Activated T-cell treated with anti-CD3 and anti-CD28 coated beads, Interleukin-2, amount 50 U/mL, for 24 hours (primary cell): ENCODE results near the gene ST3GAL5.

Experiments used
- DNase-seq: peaks from one replicate; pipeline ENCODE4 v3.0.0-alpha.2; 2020
- H3K27ac Mint-ChIP-seq: 2 replicates; pipeline ENCODE4 v1.8.0; 2020; ENCODE audit warnings: mild to moderate bottlenecking, mixed read lengths
- H3K27me3 Mint-ChIP-seq: 2 replicates; pipeline ENCODE4 v1.8.0; 2020; ENCODE audit warnings: mixed read lengths
- H3K36me3 Mint-ChIP-seq: 2 replicates; pipeline ENCODE4 v1.8.0; 2020; ENCODE audit warnings: low read depth, mixed read lengths
- H3K4me1 Mint-ChIP-seq: 2 replicates; pipeline ENCODE4 v1.8.0; 2020; ENCODE audit warnings: low read depth, mixed read lengths
- H3K4me3 Mint-ChIP-seq: 2 replicates; pipeline ENCODE4 v1.8.0; 2020; ENCODE audit warnings: mild to moderate bottlenecking, moderate library complexity, mixed read lengths
- H3K9me3 Mint-ChIP-seq: 2 replicates; pipeline ENCODE4 v1.8.0; 2020; ENCODE audit warnings: mixed read lengths

ST3GAL5 gene

GRCh38 chr2:85868822-85869221 lies 20.0 kb downstream of the ST3GAL5 start:
- H3K27ac Mint-ChIP-seq, result no peak overlapping the region
- H3K36me3 Mint-ChIP-seq, result peaks cover 3% of the 10 kb centered on the region
- H3K9me3 Mint-ChIP-seq, result peaks cover 2% of the 10 kb centered on the region
- no peak for DNase-seq
- H3K4me1 Mint-ChIP-seq, result peaks cover 63% of the 10 kb centered on the region
- no peaks in the 10 kb centered on the region for H3K27me3 Mint-ChIP-seq
- no peak overlapping the region for H3K4me3 Mint-ChIP-seq

- H3K4me1 Mint-ChIP-seq, result peaks cover 61% of the 10 kb centered on the region
- no peak overlapping the region for H3K4me3 Mint-ChIP-seq
- DNase-seq, result no peak
- H3K27me3 Mint-ChIP-seq, result no peaks in the 10 kb centered on the region
- peaks cover 8% of the 10 kb centered on the region for H3K36me3 Mint-ChIP-seq
- H3K9me3 Mint-ChIP-seq, result peaks cover 2% of the 10 kb centered on the region
- no peak overlapping the region for H3K27ac Mint-ChIP-seq
Observed at GRCh38 chr2:85867556-85868292, 21.1 kb downstream of the ST3GAL5 start.

- Mint-ChIP-seq H3K27me3 (no peaks in the 10 kb centered on the region), H3K4me1 (peaks cover 65% of the 10 kb centered on the region), H3K27ac (no peak overlapping the region), H3K36me3 (peaks cover 11% of the 10 kb centered on the region), H3K4me3 (no peak overlapping the region), H3K9me3 (peaks cover 2% of the 10 kb centered on the region)
- DNase-seq, result no peak
Observed at GRCh38 chr2:85867121-85867520, 21.7 kb downstream of the ST3GAL5 start.

GRCh38 chr2:85866165-85866659 lies 22.6 kb downstream of the ST3GAL5 start:
- DNase-seq, result no peak
- H3K27ac Mint-ChIP-seq, result peak overlapping the region; percentile 83
- H3K4me3 Mint-ChIP-seq, result no peak overlapping the region
- peaks cover 2% of the 10 kb centered on the region for H3K9me3 Mint-ChIP-seq
- peaks cover 11% of the 10 kb centered on the region for H3K36me3 Mint-ChIP-seq
- peaks cover 66% of the 10 kb centered on the region for H3K4me1 Mint-ChIP-seq
- no peaks in the 10 kb centered on the region for H3K27me3 Mint-ChIP-seq

GRCh38 chr2:85865539-85866164 lies 23.1 kb downstream of the ST3GAL5 start:
- Mint-ChIP-seq H3K36me3 (peaks cover 15% of the 10 kb centered on the region), H3K9me3 (peaks cover 2% of the 10 kb centered on the region), H3K27ac (peak overlapping the region; percentile 83), H3K4me3 (peak overlapping the region; percentile 23), H3K4me1 (peaks cover 72% of the 10 kb centered on the region), H3K27me3 (no peaks in the 10 kb centered on the region)
- no peak for DNase-seq

- H3K36me3 Mint-ChIP-seq, result peaks cover 24% of the 10 kb centered on the region
- peaks cover 2% of the 10 kb centered on the region for H3K9me3 Mint-ChIP-seq
- H3K27ac Mint-ChIP-seq, result no peak overlapping the region
- DNase-seq, result no peak
- H3K4me3 Mint-ChIP-seq, result no peak overlapping the region
- no peaks in the 10 kb centered on the region for H3K27me3 Mint-ChIP-seq
- H3K4me1 Mint-ChIP-seq, result peaks cover 74% of the 10 kb centered on the region
Observed at GRCh38 chr2:85864654-85865053, 24.1 kb downstream of the ST3GAL5 start.

- Mint-ChIP-seq H3K27ac (no peak overlapping the region), H3K4me1 (peaks cover 70% of the 10 kb centered on the region), H3K36me3 (peaks cover 38% of the 10 kb centered on the region), H3K9me3 (no peaks in the 10 kb centered on the region), H3K27me3 (no peaks in the 10 kb centered on the region), H3K4me3 (no peak overlapping the region)
- no peak for DNase-seq
Observed at GRCh38 chr2:85862426-85862825, 26.4 kb downstream of the ST3GAL5 start.

GRCh38 chr2:85861650-85862049 lies 27.1 kb downstream of the ST3GAL5 start:
- Mint-ChIP-seq H3K36me3 (peaks cover 39% of the 10 kb centered on the region), H3K4me1 (peaks cover 63% of the 10 kb centered on the region), H3K27me3 (no peaks in the 10 kb centered on the region), H3K4me3 (peak overlapping the region; percentile 52), H3K27ac (peak overlapping the region; percentile 83), H3K9me3 (no peaks in the 10 kb centered on the region)
- DNase-seq, result no peak

- peak overlapping the region; percentile 52 for H3K4me3 Mint-ChIP-seq
- H3K36me3 Mint-ChIP-seq, result peaks cover 42% of the 10 kb centered on the region
- H3K27ac Mint-ChIP-seq, result peak overlapping the region; percentile 83
- H3K4me1 Mint-ChIP-seq, result peaks cover 60% of the 10 kb centered on the region
- H3K9me3 Mint-ChIP-seq, result peaks cover under 1% of the 10 kb centered on the region
- no peaks in the 10 kb centered on the region for H3K27me3 Mint-ChIP-seq
- no peak for DNase-seq
Observed at GRCh38 chr2:85861180-85861579, 27.6 kb downstream of the ST3GAL5 start.

- peaks cover 61% of the 10 kb centered on the region for H3K36me3 Mint-ChIP-seq
- H3K27ac Mint-ChIP-seq, result no peak overlapping the region
- H3K27me3 Mint-ChIP-seq, result no peaks in the 10 kb centered on the region
- H3K4me1 Mint-ChIP-seq, result peaks cover 65% of the 10 kb centered on the region
- DNase-seq, result no peak
- H3K9me3 Mint-ChIP-seq, result peaks cover 10% of the 10 kb centered on the region
- no peak overlapping the region for H3K4me3 Mint-ChIP-seq
Observed at GRCh38 chr2:85858841-85859240, 29.9 kb downstream of the ST3GAL5 start.

GRCh38 chr2:85854897-85855296 lies 33.9 kb downstream of the ST3GAL5 start:
- Mint-ChIP-seq H3K4me3 (no peak overlapping the region), H3K27ac (peak overlapping the region; percentile 97)
- no peak for DNase-seq

GRCh38 chr2:85854166-85854509 lies 34.7 kb downstream of the ST3GAL5 start:
- Mint-ChIP-seq H3K9me3 (peaks cover 10% of the 10 kb centered on the region), H3K4me3 (peak overlapping the region; percentile 71), H3K27me3 (no peaks in the 10 kb centered on the region), H3K27ac (peak overlapping the region; percentile 97), H3K36me3 (peaks cover 42% of the 10 kb centered on the region), H3K4me1 (peaks cover 70% of the 10 kb centered on the region)
- no peak for DNase-seq

More at GRCh38 chr2:85854897-85855296, 33.9 kb downstream of the ST3GAL5 start:
- peaks cover 10% of the 10 kb centered on the region for H3K9me3 Mint-ChIP-seq
- H3K27me3 Mint-ChIP-seq, result no peaks in the 10 kb centered on the region
- H3K36me3 Mint-ChIP-seq, result peaks cover 48% of the 10 kb centered on the region
- peaks cover 68% of the 10 kb centered on the region for H3K4me1 Mint-ChIP-seq

- Mint-ChIP-seq H3K27me3 (no peaks in the 10 kb centered on the region), H3K9me3 (peaks cover 10% of the 10 kb centered on the region), H3K4me1 (peaks cover 71% of the 10 kb centered on the region), H3K36me3 (peaks cover 37% of the 10 kb centered on the region), H3K4me3 (peak overlapping the region; percentile 71), H3K27ac (peak overlapping the region; percentile 97)
- DNase-seq, result no peak
Observed at GRCh38 chr2:85853499-85854165, 35.2 kb downstream of the ST3GAL5 start.

- peak; percentile 70 for DNase-seq
- peaks cover 35% of the 10 kb centered on the region for H3K36me3 Mint-ChIP-seq
- H3K4me3 Mint-ChIP-seq, result peak overlapping the region; percentile 71
- no peaks in the 10 kb centered on the region for H3K27me3 Mint-ChIP-seq
- H3K9me3 Mint-ChIP-seq, result peaks cover 10% of the 10 kb centered on the region
- H3K4me1 Mint-ChIP-seq, result peaks cover 75% of the 10 kb centered on the region
- peak overlapping the region; percentile 97 for H3K27ac Mint-ChIP-seq
Observed at GRCh38 chr2:85852937-85853498, 35.8 kb downstream of the ST3GAL5 start.
